Measurements from ENCODE around the gene MYOCD.

- no peak for TF ChIP-seq POLR2A (IDR thresholded peaks at IDR 0.05; ENCODE audit: borderline replicate concordance, extremely low read depth, insufficient read depth, insufficient read length)
- TF ChIP-seq CTCF (IDR thresholded peaks at IDR 0.05 in 2 of 3, conservative IDR thresholded peaks at IDR 0.05 in 1 of 3; ENCODE audit: borderline replicate concordance in 1 of 3, insufficient read depth in 1 of 3, low read depth in 2 of 3, low read length in 2 of 3), result no peak
- no peak for TF ChIP-seq MAX (IDR thresholded peaks at IDR 0.05)
- TF ChIP-seq ZNF274 (IDR thresholded peaks at IDR 0.05; ENCODE audit: low read depth, low read length), result no peak
- TF ChIP-seq FOSL1 (IDR thresholded peaks at IDR 0.05; ENCODE audit: low read depth), result no peak
- no peak for TF ChIP-seq POLR2AphosphoS5 (IDR thresholded peaks at IDR 0.05; ENCODE audit: low read depth, low read length)
- TF ChIP-seq EZH2 (IDR thresholded peaks at IDR 0.05), result no peak
- TF ChIP-seq CEBPB (IDR thresholded peaks at IDR 0.05; ENCODE audit: low read depth), result no peak
- TF ChIP-seq YY1 (IDR thresholded peaks at IDR 0.05; ENCODE audit: extremely low read depth, insufficient replicate concordance, low read depth, low read length), result no peak
- no peak for TF ChIP-seq RAD21 (IDR thresholded peaks at IDR 0.05; ENCODE audit: low read depth)
- TF ChIP-seq REST (IDR thresholded peaks at IDR 0.05; ENCODE audit: low read depth), result no peak
- TF ChIP-seq EGR1 (IDR thresholded peaks at IDR 0.05; ENCODE audit: low read depth), result no peak
These were observed 47.3 kb downstream of the MYOCD start for GRCh38 chr17:12712941-12713340.
